Fibroblast of mammary gland (primary cell): Measurements from ENCODE around the gene LRP1-AS.

ENCODE experiments used
- DNase-seq: peaks from one replicate; pipeline ENCODE4 v3.0.0-alpha.2; 2010; ENCODE audit warnings: low read depth
- H3K4me3 ChIP-seq: 2 replicates; pipeline ENCODE4 v1.5.1; 2011; ENCODE audit warnings: low read depth, mild to moderate bottlenecking, low read length, moderate library complexity; ENCODE audit not compliant: control insufficient read depth
- CTCF ChIP-seq: conservative IDR thresholded peaks from 2 replicates; pipeline ENCODE4 v1.5.1; 2011; ENCODE audit warnings: low read depth, low read length, inconsistent platforms; ENCODE audit not compliant: control insufficient read depth, insufficient read depth

LRP1-AS gene

GRCh38 chr12:57133013-57133569, 14.3 kb downstream of the LRP1-AS start:
- peak; percentile 85 for DNase-seq
- no peak for TF ChIP-seq CTCF
- H3K4me3 ChIP-seq, result peak overlapping the region; percentile 59

GRCh38 chr12:57131896-57132744, 15.3 kb downstream of the LRP1-AS start:
- DNase-seq, result peak; percentile 76
- H3K4me3 ChIP-seq, result peak overlapping the region; percentile 59
- no peak for TF ChIP-seq CTCF

- H3K4me3 ChIP-seq, result peak overlapping the region; percentile 59
- no peak for TF ChIP-seq CTCF
- DNase-seq, result no peak
These were observed 16.5 kb downstream of the LRP1-AS start for GRCh38 chr12:57130941-57131340.

GRCh38 chr12:57129889-57130288, 17.5 kb downstream of the LRP1-AS start:
- no peak for TF ChIP-seq CTCF
- H3K4me3 ChIP-seq, result peak overlapping the region; percentile 59
- peak; percentile 74 for DNase-seq

- H3K4me3 ChIP-seq, result peak overlapping the region; percentile 59
- TF ChIP-seq CTCF, result no peak
- no peak for DNase-seq
These were observed 18.0 kb downstream of the LRP1-AS start for GRCh38 chr12:57129321-57129842.

GRCh38 chr12:57128519-57129247, 18.7 kb downstream of the LRP1-AS start:
- DNase-seq, result no peak

More at GRCh38 chr12:57128519-57129247, 18.7 kb downstream of the LRP1-AS start:
- H3K4me3 ChIP-seq, result peak overlapping the region; percentile 59
- no peak for TF ChIP-seq CTCF
